Measurements from ENCODE around the gene TMEM37. TPM values are rescaled to one million over a fixed set of nuclear protein-coding genes. Genes with fewer than 3 reads are reported as not detected.

The TMEM37 gene
- total and polyA plus RNA-seq, 9 of the 15 experiments (the other 6 are each of a cell fraction or from before 2014, with no cell fraction given): 0.03 to 0.64 (median 0.31) TPM; not detected in 1

- TF ChIP-seq ZBTB40 (IDR thresholded peaks at IDR 0.05) (peak; percentile 57), ZBTB40 (CRISPR knock-in tag; IDR thresholded peaks at IDR 0.05) (no peak), ZZZ3 (IDR thresholded peaks at IDR 0.05) (no peak), ZNF445 (CRISPR knock-in tag; IDR thresholded peaks at IDR 0.05; ENCODE audit: low read depth) (no peak), E2F6 (IDR thresholded peaks at IDR 0.05; ENCODE audit: borderline replicate concordance in 1 of 2, extremely low read depth in 1 of 2, insufficient read depth in 1 of 2, insufficient read length in 1 of 2, low read depth in 1 of 2, low read length in 1 of 2, poor library complexity in 1 of 2, severe bottlenecking in 1 of 2) (peak; percentile 33 to 35), ATF2 (CRISPR knock-in tag; IDR thresholded peaks at IDR 0.05) (no peak), NFE2L1 (tag; IDR thresholded peaks at IDR 0.05; ENCODE audit: borderline replicate concordance, low read depth) (no peak; the same call in 1 of the 2 replicates), MAFG (tag; conservative IDR thresholded peaks at IDR 0.05) (peak; percentile 96), SP1 (CRISPR knock-in tag; IDR thresholded peaks at IDR 0.05) (no peak), POLR2B (IDR thresholded peaks at IDR 0.05; ENCODE audit: low read depth, partially characterized antibody) (peak; percentile 63), CC2D1A (IDR thresholded peaks at IDR 0.05) (0 out of 2 replicates have a peak, but pooled peaks have one; percentile 13), HDAC3 (IDR thresholded peaks at IDR 0.05; ENCODE audit: borderline replicate concordance, partially characterized antibody) (no peak), EWSR1 (IDR thresholded peaks at IDR 0.05; ENCODE audit: borderline replicate concordance, low read depth, partially characterized antibody) (no peak), ARHGAP35 (IDR thresholded peaks at IDR 0.05; ENCODE audit: partially characterized antibody) (no peak), SIN3A (IDR thresholded peaks at IDR 0.05; ENCODE audit: borderline replicate concordance in 2 of 2, control insufficient read depth in 1 of 2, low read depth in 2 of 2, low read length in 2 of 2) (no peak)
Observed at GRCh38 chr2:119431155-119431975, at the start of gene TMEM37 (continued).

Data from K562 (cell line).